Parathyroid adenoma (tissue), 2 donors: ENCODE measurements around the gene DNMT3A.

Experiments used
- H2AFZ ChIP-seq: fragments of 300-600 bp; sonication (generic); one replicate; pipeline ENCODE4 v1.7.0; 2017; ENCODE audit warnings: antibody characterized with exemption, mild to moderate bottlenecking
- H3K27ac ChIP-seq: fragments of 300-600 bp; sonication (generic); one replicate; pipeline ENCODE4 v1.7.0; 2017
- H3K27me3 ChIP-seq: fragments of 300-600 bp; sonication (generic); one replicate; pipeline ENCODE4 v1.7.0; 2017; ENCODE audit warnings: low read length; ENCODE audit not compliant: control insufficient read depth, insufficient read depth
- H3K36me3 ChIP-seq: fragments of 300-600 bp; sonication (generic); one replicate; pipeline ENCODE4 v1.7.0; 2017; ENCODE audit warnings: low read length; ENCODE audit not compliant: control insufficient read depth, insufficient read depth
- H3K4me1 ChIP-seq: fragments of 300-600 bp; sonication (generic); one replicate; pipeline ENCODE4 v1.7.0; 2017; ENCODE audit warnings: control low read depth
- H3K4me2 ChIP-seq: fragments of 300-600 bp; sonication (generic); one replicate; pipeline ENCODE4 v1.7.0; 2017; ENCODE audit warnings: low read length
- H3K4me3 ChIP-seq: fragments of 300-600 bp; sonication (generic); one replicate; pipeline ENCODE4 v1.7.0; 2017; ENCODE audit warnings: low read depth, low read length
- H3K79me2 ChIP-seq: fragments of 300-600 bp; sonication (generic); one replicate; pipeline ENCODE4 v1.7.0; 2017; ENCODE audit warnings: control low read depth
- H3K9ac ChIP-seq: fragments of 300-600 bp; sonication (generic); one replicate; pipeline ENCODE4 v1.7.0; 2017; ENCODE audit warnings: mild to moderate bottlenecking
- H3K9me3 ChIP-seq: fragments of 300-600 bp; sonication (generic); one replicate; pipeline ENCODE4 v1.7.0; 2017; ENCODE audit warnings: low read length; ENCODE audit not compliant: control insufficient read depth
- TF ChIP-seq, protein P1 (sequence below): fragments of 300-600 bp; sonication (generic); IDR thresholded peaks from one replicate; pipeline ENCODE4 v1.7.0; 2017; ENCODE audit warnings: antibody characterized with exemption, mild to moderate bottlenecking
- donor health status: primary hyperparathyroidism.

The DNMT3A gene

GRCh38 chr2:25328152-25329085 lies 13.3 kb downstream of the DNMT3A start:
- Histone ChIP-seq H3K4me2 (no peak overlapping the region), H3K36me3 (no peaks in the 10 kb centered on the region), H3K79me2 (peaks cover 5% of the 10 kb centered on the region), H3K4me3 (no peak overlapping the region), H3K9ac (no peak overlapping the region), H3K9me3 (no peaks in the 10 kb centered on the region), H2AFZ (no peak overlapping the region), H3K4me1 (no peaks in the 10 kb centered on the region), H3K27ac (no peak overlapping the region), H3K27me3 (no peaks in the 10 kb centered on the region)
- TF ChIP-seq, protein P1, sequence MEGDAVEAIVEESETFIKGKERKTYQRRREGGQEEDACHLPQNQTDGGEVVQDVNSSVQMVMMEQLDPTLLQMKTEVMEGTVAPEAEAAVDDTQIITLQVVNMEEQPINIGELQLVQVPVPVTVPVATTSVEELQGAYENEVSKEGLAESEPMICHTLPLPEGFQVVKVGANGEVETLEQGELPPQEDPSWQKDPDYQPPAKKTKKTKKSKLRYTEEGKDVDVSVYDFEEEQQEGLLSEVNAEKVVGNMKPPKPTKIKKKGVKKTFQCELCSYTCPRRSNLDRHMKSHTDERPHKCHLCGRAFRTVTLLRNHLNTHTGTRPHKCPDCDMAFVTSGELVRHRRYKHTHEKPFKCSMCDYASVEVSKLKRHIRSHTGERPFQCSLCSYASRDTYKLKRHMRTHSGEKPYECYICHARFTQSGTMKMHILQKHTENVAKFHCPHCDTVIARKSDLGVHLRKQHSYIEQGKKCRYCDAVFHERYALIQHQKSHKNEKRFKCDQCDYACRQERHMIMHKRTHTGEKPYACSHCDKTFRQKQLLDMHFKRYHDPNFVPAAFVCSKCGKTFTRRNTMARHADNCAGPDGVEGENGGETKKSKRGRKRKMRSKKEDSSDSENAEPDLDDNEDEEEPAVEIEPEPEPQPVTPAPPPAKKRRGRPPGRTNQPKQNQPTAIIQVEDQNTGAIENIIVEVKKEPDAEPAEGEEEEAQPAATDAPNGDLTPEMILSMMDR: no peak

DNA sequence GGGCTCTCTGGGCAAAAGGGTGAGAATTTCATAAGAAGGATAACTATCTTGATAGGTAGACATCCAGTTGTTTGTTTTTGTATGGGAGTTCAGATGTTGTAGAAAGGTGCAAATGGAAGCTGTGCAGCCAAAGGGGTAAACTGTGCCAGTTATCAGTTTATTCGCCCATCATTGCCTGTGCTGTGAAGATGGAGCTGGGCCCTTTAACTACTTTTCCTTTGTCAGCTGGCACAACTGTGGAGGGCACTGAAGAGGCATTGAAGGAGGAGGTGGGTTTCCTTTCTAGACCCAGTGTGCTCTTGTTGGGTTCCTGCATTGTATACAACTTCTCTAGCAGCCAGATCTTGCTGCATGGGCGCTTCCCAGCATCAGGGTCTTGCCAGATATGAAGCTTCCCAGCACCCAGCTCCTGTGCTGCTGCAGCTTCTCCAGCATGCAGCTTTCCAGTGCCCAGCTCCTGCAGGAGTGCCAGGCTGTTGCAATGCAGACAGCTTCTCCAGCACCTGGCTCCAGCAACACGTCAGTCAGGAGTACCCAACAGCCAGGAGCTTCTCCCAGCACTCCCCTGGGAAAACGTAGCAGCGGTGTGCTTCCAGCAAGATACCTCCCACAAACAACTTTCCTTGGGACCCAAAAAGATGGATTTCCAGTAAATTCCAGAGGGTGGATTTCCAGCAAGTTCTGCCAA lies 15.3 kb downstream of the DNMT3A start:
- Histone ChIP-seq H3K4me3 (no peak overlapping the region), H3K36me3 (no peaks in the 10 kb centered on the region), H3K27ac (no peak overlapping the region), H3K9ac (no peak overlapping the region), H3K79me2 (peaks cover 2% of the 10 kb centered on the region), H3K9me3 (no peaks in the 10 kb centered on the region), H3K27me3 (no peaks in the 10 kb centered on the region), H3K4me1 (no peaks in the 10 kb centered on the region), H2AFZ (no peak overlapping the region), H3K4me2 (no peak overlapping the region)
- TF ChIP-seq, protein P1: no peak

- Histone ChIP-seq H2AFZ (no peak overlapping the region), H3K4me3 (no peak overlapping the region), H3K4me1 (no peaks in the 10 kb centered on the region), H3K79me2 (peaks cover 2% of the 10 kb centered on the region), H3K27me3 (no peaks in the 10 kb centered on the region), H3K9me3 (no peaks in the 10 kb centered on the region), H3K36me3 (no peaks in the 10 kb centered on the region), H3K9ac (no peak overlapping the region), H3K4me2 (no peak overlapping the region), H3K27ac (no peak overlapping the region)
- TF ChIP-seq, protein P1: no peak
These were observed 16.7 kb downstream of the DNMT3A start for GRCh38 chr2:25324905-25325592.

DNA sequence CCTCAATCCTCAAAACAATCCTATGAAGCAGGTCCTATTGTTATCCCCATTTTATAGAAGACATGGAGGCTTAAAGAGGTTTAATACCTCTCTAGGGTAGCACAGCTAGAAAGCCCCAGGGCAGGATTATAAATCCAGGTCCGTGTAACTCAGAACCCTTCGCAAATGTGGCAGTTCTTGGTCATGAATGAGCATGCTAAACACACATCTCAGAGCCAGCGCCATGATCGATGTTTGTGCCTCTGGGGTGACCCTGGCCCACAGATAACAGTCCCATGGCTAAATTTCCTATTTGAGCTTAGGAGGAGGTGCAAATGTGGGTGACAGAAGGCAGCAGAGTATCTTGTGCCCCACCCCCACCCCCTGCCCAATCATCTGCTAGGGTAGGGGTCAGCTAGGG lies 17.5 kb downstream of the DNMT3A start:
- no peaks in the 10 kb centered on the region for H3K27me3 ChIP-seq
- H3K4me1 ChIP-seq: no peaks in the 10 kb centered on the region
- no peak overlapping the region for H3K4me2 ChIP-seq
- TF ChIP-seq, protein P1: no peak
- no peak overlapping the region for H3K4me3 ChIP-seq
- no peak overlapping the region for H3K9ac ChIP-seq
- no peaks in the 10 kb centered on the region for H3K36me3 ChIP-seq
- no peak overlapping the region for H2AFZ ChIP-seq
- H3K79me2 ChIP-seq: peaks cover 2% of the 10 kb centered on the region
- no peak overlapping the region for H3K27ac ChIP-seq
- no peaks in the 10 kb centered on the region for H3K9me3 ChIP-seq
